Measurements from ENCODE around the gene TJP1. TPM values are rescaled to one million over a fixed set of nuclear protein-coding genes. Genes with fewer than 3 reads are reported as not detected.

Gene TJP1
- total RNA-seq, 4 donors from 2014 or later, result 45.4 to 112 (median 88.3) TPM

DNA sequence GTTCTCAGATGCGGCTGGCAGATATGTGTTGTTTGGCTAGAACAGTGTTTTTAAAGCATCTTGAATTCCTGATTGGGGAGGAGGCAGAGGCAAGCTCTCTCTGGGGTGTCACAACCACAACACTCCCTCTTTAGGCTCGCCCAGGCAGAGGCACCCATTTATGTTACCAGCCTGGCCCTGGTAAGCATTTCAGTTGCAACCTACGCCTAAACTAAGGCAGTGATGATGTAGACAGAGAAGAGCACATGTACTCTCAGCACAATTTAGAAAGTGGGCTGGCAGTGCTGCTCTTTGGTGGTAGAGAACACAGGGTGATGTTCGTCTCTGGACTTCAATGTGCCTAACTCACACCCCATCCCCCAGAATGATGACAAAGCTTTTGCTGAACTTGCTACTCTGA is 41.2 kb upstream of the TJP1 start:
- Histone ChIP-seq H3K9me3 (no peaks in the 10 kb centered on the region), H3K4me3 (no peak overlapping the region), H3K27ac (no peak overlapping the region), H3K36me3 (no peaks in the 10 kb centered on the region), H3K27me3 (no peaks in the 10 kb centered on the region), H3K4me1 (no peaks in the 10 kb centered on the region)
- TF ChIP-seq, protein P1, sequence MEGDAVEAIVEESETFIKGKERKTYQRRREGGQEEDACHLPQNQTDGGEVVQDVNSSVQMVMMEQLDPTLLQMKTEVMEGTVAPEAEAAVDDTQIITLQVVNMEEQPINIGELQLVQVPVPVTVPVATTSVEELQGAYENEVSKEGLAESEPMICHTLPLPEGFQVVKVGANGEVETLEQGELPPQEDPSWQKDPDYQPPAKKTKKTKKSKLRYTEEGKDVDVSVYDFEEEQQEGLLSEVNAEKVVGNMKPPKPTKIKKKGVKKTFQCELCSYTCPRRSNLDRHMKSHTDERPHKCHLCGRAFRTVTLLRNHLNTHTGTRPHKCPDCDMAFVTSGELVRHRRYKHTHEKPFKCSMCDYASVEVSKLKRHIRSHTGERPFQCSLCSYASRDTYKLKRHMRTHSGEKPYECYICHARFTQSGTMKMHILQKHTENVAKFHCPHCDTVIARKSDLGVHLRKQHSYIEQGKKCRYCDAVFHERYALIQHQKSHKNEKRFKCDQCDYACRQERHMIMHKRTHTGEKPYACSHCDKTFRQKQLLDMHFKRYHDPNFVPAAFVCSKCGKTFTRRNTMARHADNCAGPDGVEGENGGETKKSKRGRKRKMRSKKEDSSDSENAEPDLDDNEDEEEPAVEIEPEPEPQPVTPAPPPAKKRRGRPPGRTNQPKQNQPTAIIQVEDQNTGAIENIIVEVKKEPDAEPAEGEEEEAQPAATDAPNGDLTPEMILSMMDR (IDR thresholded peaks at IDR 0.05), result no peak
- TF ChIP-seq POLR2A (IDR thresholded peaks at IDR 0.05), result no peak
- DNase-seq, result no peak

DNA sequence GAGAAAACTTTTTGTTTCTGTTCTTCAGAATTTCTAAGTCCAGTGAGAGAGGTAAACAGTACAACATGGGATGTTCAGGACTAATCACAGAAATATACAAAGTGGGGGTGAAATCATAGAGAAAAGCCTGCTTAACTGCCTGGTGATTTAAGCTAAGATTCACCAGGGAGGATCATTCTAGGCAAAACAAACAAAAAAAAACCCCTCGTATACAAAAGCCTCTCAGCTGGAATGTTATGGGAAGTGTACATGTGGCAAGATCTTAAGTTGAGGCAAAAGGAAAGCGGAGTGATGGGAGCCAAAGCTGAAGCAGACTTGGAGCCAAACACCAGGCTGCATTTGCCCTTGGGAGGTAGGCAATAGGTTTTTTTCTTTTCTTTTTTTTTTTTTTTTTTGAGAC is 40.0 kb upstream of the TJP1 start:
- DNase-seq, result no peak
- no peak overlapping the region for H3K4me3 ChIP-seq
- H3K27me3 ChIP-seq, result no peaks in the 10 kb centered on the region
- H3K9me3 ChIP-seq, result no peaks in the 10 kb centered on the region
- TF ChIP-seq POLR2A (IDR thresholded peaks at IDR 0.05), result no peak
- TF ChIP-seq, protein P1 (IDR thresholded peaks at IDR 0.05), result no peak
- no peaks in the 10 kb centered on the region for H3K36me3 ChIP-seq
- H3K27ac ChIP-seq, result no peak overlapping the region
- no peaks in the 10 kb centered on the region for H3K4me1 ChIP-seq

DNA sequence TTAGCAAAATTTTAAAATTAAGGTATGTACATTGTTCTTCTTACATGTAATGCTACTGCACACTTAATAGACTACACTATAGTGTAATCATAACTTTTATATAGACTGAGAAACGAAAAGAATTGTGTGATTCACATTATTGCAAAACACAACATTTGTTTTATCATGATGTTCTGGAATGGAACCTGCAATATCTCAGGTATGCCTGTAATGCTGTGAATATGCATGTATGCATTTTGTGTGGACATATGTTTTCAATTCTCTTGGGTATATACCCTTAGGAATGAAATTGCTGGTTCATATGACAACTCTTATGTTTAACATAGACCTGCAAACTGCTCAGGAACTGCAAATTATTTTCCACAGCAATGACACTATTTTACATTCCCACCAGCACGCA is 38.6 kb upstream of the TJP1 start:
- H3K36me3 ChIP-seq, result no peaks in the 10 kb centered on the region
- no peak overlapping the region for H3K27ac ChIP-seq

DNA sequence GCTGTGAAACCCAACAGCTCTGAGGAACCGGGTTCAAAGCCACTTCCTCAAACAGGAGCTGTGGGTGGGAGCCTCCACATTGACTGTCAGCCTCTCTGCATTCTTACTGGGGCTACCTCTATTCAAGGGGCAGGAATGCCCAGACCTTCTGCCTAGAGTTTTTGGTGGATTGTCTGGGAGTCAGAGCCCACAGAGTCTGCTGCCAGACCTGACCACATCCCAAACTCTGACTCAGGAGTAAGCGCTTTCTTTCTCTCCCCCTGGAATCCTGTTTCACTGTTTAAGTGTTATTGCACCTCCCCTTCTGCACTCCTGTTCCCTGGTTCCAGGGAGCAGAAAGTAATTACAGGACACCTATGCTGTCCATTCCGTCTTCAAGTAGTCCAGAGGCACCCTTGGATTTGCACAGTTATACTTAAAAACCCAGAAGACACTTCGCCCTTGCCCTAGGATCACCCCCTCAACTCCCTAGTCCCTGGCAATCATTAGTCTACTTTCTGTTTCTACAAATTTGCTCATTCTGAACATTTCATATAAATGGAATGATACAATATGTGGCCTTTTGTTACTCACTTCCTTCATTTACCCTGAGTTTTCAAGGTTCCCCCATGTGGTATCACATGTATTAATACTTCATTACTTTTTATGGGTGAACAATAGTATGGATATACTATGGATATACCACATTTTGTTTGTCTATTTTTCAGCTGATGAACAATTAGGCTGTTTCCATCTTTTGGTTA is 37.9 kb upstream of the TJP1 start:
- Histone ChIP-seq H3K9me3 (no peaks in the 10 kb centered on the region), H3K27ac (no peak overlapping the region), H3K4me3 (no peak overlapping the region), H3K36me3 (no peaks in the 10 kb centered on the region), H3K27me3 (no peaks in the 10 kb centered on the region), H3K4me1 (no peaks in the 10 kb centered on the region)
- TF ChIP-seq, protein P1 (IDR thresholded peaks at IDR 0.05), result no peak
- TF ChIP-seq POLR2A (IDR thresholded peaks at IDR 0.05), result no peak
- no peak for DNase-seq

More for the DNA sequence above, 38.6 kb upstream of the TJP1 start:
- Histone ChIP-seq H3K4me1 (no peaks in the 10 kb centered on the region), H3K27me3 (no peaks in the 10 kb centered on the region), H3K4me3 (no peak overlapping the region), H3K9me3 (no peaks in the 10 kb centered on the region)
- DNase-seq, result no peak
- no peak for TF ChIP-seq POLR2A (IDR thresholded peaks at IDR 0.05)
- TF ChIP-seq, protein P1 (IDR thresholded peaks at IDR 0.05), result no peak

DNA sequence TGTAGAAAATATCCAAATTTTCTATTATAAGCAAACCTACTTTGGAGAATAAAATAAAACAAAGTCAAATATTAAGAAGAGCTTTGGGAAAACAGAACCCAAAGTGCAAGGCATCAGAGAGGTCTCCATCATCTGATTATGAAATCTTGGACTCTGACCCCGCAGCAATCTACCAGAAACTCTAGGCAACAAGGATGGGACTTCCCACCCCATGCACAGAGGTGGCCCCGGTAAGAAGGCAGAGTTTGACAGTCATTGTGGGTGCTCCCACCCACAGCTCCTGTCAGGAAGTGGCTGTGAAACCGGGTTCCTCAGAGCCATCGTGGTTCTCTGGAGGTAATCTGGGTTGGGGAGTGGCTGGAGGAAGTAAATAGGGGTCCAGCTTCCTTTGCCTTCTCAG is 37.0 kb upstream of the TJP1 start:
- H3K4me1 ChIP-seq, result no peaks in the 10 kb centered on the region
- no peaks in the 10 kb centered on the region for H3K9me3 ChIP-seq
- TF ChIP-seq POLR2A (IDR thresholded peaks at IDR 0.05), result no peak
- TF ChIP-seq, protein P1 (IDR thresholded peaks at IDR 0.05), result no peak
- no peak overlapping the region for H3K27ac ChIP-seq
- H3K36me3 ChIP-seq, result no peaks in the 10 kb centered on the region
- H3K4me3 ChIP-seq, result no peak overlapping the region
- no peaks in the 10 kb centered on the region for H3K27me3 ChIP-seq
- no peak for DNase-seq
